IMR-90 (cell line): Measurements from ENCODE around the gene ADAMTS12. TPM values are rescaled to one million over a fixed set of nuclear protein-coding genes. Genes with fewer than 3 reads are reported as not detected.

Experiments used
- ATAC-seq: fragments of 200-7000 bp; cut with Tn5 transposase; 2 replicates; pipeline ENCODE4 v1.9.1; 2020; ENCODE audit warnings: low read depth, mild to moderate bottlenecking, moderate library complexity
- BruUV-seq: library from RNA; stranded (reverse); fragments of 400-500 nt; replicated peaks from 2 replicates; lab custom pipeline; 2021; lab: Mats Ljungman, UMichigan
- CTCF ChIA-PET: fragments of 300-600 bp; formaldehyde crosslinking; extraction: SDS; loops from one replicate; lab custom pipeline; 2021; ENCODE audit warnings: antibody characterized with exemption; lab: Yijun Ruan, JAX
- POLR2A ChIA-PET: fragments of 300-600 bp; sonication (Branson Sonifier 250); formaldehyde crosslinking; loops from one replicate; lab custom pipeline; 2022; ENCODE audit warnings: antibody characterized with exemption; ENCODE audit not compliant: unreplicated experiment; lab: Charles Lee
- DNase-seq: peaks from one replicate; pipeline ENCODE4 v3.0.0; 2013
- H2AFZ ChIP-seq: replicated peaks from 2 replicates; pipeline ENCODE3; 2013; ENCODE audit warnings: low read length, mild to moderate bottlenecking; ENCODE audit not compliant: poor library complexity
- H2AK5ac ChIP-seq: 2 replicates; pipeline ENCODE4 v1.6.1; 2013; ENCODE audit warnings: low read depth, low read length, inconsistent platforms
- H2AK9ac ChIP-seq: replicated peaks from 2 replicates; pipeline ENCODE3; 2013; ENCODE audit warnings: mild to moderate bottlenecking, low read depth, low read length, moderate library complexity; ENCODE audit not compliant: poor library complexity
- H2BK120ac ChIP-seq: 2 replicates; pipeline ENCODE4 v1.6.1; 2013; ENCODE audit warnings: low read depth, low read length, inconsistent platforms
- H2BK15ac ChIP-seq: 3 replicates; pipeline ENCODE4 v1.6.1; 2013; ENCODE audit warnings: low read depth, low read length, inconsistent platforms
- H2BK20ac ChIP-seq: 2 replicates; pipeline ENCODE4 v1.6.1; 2013; ENCODE audit warnings: low read depth, mild to moderate bottlenecking, inconsistent platforms, low read length, moderate library complexity
- H2BK5ac ChIP-seq: 2 replicates; pipeline ENCODE4 v1.6.1; 2013; ENCODE audit warnings: mild to moderate bottlenecking, low read depth, low read length, inconsistent platforms; ENCODE audit not compliant: poor library complexity, severe bottlenecking
- H3K14ac ChIP-seq: replicated peaks from 2 replicates; pipeline ENCODE4 v1.6.1; 2013; ENCODE audit warnings: low read depth, low read length, inconsistent platforms
- H3K18ac ChIP-seq: 2 replicates; pipeline ENCODE4 v1.6.1; 2013; ENCODE audit warnings: low read depth, low read length, control low read depth
- H3K23ac ChIP-seq: 2 replicates; pipeline ENCODE4 v1.6.1; 2013; ENCODE audit warnings: low read depth, low read length, inconsistent platforms
- H3K27ac ChIP-seq: 2 replicates; pipeline ENCODE4 v1.5.1; 2013; ENCODE audit warnings: mild to moderate bottlenecking, control low read depth, low read length; ENCODE audit not compliant: insufficient read depth
- H3K27me3 ChIP-seq: 2 replicates; pipeline ENCODE4 v1.6.1; 2013; ENCODE audit warnings: low read length; ENCODE audit not compliant: control insufficient read depth, insufficient read depth
- H3K36me3 ChIP-seq: 2 replicates; pipeline ENCODE4 v1.6.1; 2013; ENCODE audit warnings: low read length, mixed read lengths; ENCODE audit not compliant: control insufficient read depth, insufficient read depth
- H3K4ac ChIP-seq: 2 replicates; pipeline ENCODE4 v1.6.1; 2013; ENCODE audit warnings: low read depth, low read length, inconsistent platforms
- H3K4me1 ChIP-seq: 2 replicates; pipeline ENCODE4 v1.6.1; 2013; ENCODE audit warnings: low read length, mixed read lengths; ENCODE audit not compliant: control insufficient read depth, insufficient read depth
- H3K4me2 ChIP-seq: 2 replicates; pipeline ENCODE4 v1.6.1; 2013; ENCODE audit warnings: low read depth, mild to moderate bottlenecking, control low read depth, low read length, moderate library complexity
- H3K4me3 ChIP-seq: 2 replicates; pipeline ENCODE4 v1.5.1; 2013; ENCODE audit warnings: low read depth, mild to moderate bottlenecking, control low read depth, low read length, moderate library complexity; ENCODE audit not compliant: insufficient read depth
- H3K56ac ChIP-seq: 2 replicates; pipeline ENCODE4 v1.6.1; 2013; ENCODE audit warnings: low read length, inconsistent platforms; ENCODE audit not compliant: insufficient read depth; ENCODE audit errors: extremely low read depth
- H3K79me1 ChIP-seq, 2 experiments: 2 replicates each; pipeline ENCODE4 v1.6.1; 2013; ENCODE audit warnings: low read length in 2 of 2, inconsistent platforms in 1 of 2, low read depth in 1 of 2
- H3K9ac ChIP-seq: 2 replicates; pipeline ENCODE4 v1.6.1; 2013; ENCODE audit warnings: low read depth, low read length, control low read depth
- H3K9me1 ChIP-seq: 2 replicates; pipeline ENCODE4 v1.6.1; 2013; ENCODE audit warnings: low read length, inconsistent platforms; ENCODE audit not compliant: insufficient read depth
- H3K9me3 ChIP-seq: 2 replicates; pipeline ENCODE4 v1.6.1; 2013; ENCODE audit warnings: low read length; ENCODE audit not compliant: control insufficient read depth, insufficient read depth
- H4K20me1 ChIP-seq: 2 replicates; pipeline ENCODE4 v1.6.1; 2013; ENCODE audit warnings: low read length, inconsistent platforms; ENCODE audit not compliant: insufficient read depth
- H4K5ac ChIP-seq: 2 replicates; pipeline ENCODE4 v1.6.1; 2013; ENCODE audit warnings: mild to moderate bottlenecking, low read depth, low read length, control low read depth
- H4K8ac ChIP-seq, 2 experiments: 2 replicates each; pipeline ENCODE4 v1.6.1; 2013; ENCODE audit warnings: low read depth in 2 of 2, low read length in 2 of 2, control low read depth in 1 of 2, inconsistent platforms in 1 of 2
- H4K91ac ChIP-seq: 2 replicates; pipeline ENCODE4 v1.6.1; 2013; ENCODE audit warnings: low read depth, low read length, inconsistent platforms; ENCODE audit not compliant: insufficient read depth
- CEBPB ChIP-seq: IDR thresholded peaks from 2 replicates; pipeline ENCODE4 v1.6.1; 2012; ENCODE audit warnings: low read depth, low read length, improper control_type of control experiment
- MAZ ChIP-seq: IDR thresholded peaks from 2 replicates; pipeline ENCODE4 v1.6.1; 2012; ENCODE audit warnings: low read depth, mild to moderate bottlenecking, low read length, improper control_type of control experiment, moderate library complexity, borderline replicate concordance
- WGBS, 2 experiments: methylation state at CpG; one replicate each; pipeline versions ENCODE4 v1.1.5 to v1.1.7; 2013; ENCODE audit warnings: missing lambda C conversion rate in 2 of 2; ENCODE audit not compliant: insufficient read length in 1 of 2; ENCODE audit errors: extremely low coverage in 2 of 2; 5-methylcytosine and 5-hydroxymethylcytosine counted together
- dilution Hi-C: fragments of 300-500 bp; cut with HindIII; formaldehyde crosslinking; loops from one replicate; pipeline ENCODE4 v1.14.3; 2018; ENCODE audit warnings: low sequenced_read_pairs; ENCODE audit not compliant: unreplicated experiment
- in situ Hi-C: fragments of 300-500 bp; cut with MboI; formaldehyde crosslinking; loops from 3 replicates; pipeline ENCODE4 v1.14.3; 2019; ENCODE audit warnings: low sequenced_read_pairs, inconsistent platforms, mixed read lengths
- intact Hi-C: fragments of 100-400 bp; cut with micrococcal nuclease; formaldehyde crosslinking; loops from 2 replicates; pipeline ENCODE4 v1.10.0; 2022
- polyA plus RNA-seq, 3 experiments: library from polyadenylated mRNA; depleted of rRNA; stranded (reverse); fragments of >200 nt; gene quantifications; 2 replicates each; pipeline ENCODE4 v1.2.3, GENCODE V29; 2012; ENCODE audit warnings: low replicate concordance in 1 of 3
- total RNA-seq: library from RNA; depleted of rRNA; stranded (reverse); fragments of >200 nt; gene quantifications from 2 replicates; pipeline ENCODE4 v1.2.3, GENCODE V29; 2012

The ADAMTS12 gene
- total and polyA plus RNA-seq, 2 of the 4 experiments (the other 2 are of a cell fraction), result 27.3 to 51.3 TPM

DNA sequence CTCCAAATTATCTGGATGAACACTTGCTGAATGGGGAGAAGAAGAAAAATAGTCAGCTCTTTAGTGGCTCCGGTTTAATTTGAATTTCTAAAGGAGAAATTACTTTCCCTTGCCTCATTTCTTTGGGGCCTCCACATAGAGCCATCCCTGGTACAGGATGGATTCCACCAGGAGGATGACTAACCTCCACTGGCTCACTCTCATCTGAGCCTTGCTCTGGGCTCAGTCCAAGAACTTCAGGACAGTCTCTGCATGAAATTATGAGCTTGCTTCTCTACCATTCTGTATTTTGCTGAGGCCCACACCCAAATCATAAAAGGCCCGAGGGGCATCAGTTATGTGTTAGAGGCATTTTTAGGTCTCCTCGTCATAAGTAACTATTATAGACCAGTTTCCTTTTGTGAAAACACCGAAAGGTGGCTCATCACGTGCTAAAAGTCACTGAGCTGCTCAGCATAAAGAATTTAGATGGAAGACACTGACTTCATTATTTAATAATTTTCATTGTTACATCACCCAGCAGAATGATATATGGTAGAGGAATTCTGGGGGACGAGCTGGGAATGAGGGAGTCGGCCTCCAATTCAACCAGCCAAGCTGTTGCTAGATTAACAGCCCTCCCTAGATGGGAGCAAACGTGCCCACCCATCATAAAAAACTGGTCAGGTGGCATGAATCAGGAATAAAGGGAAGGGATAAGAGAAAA, 228.9 kb downstream of the ADAMTS12 start:
- Histone ChIP-seq H3K9me1 (peaks cover 3% of the 10 kb centered on the region; the same call in 1 of the 2 replicates), H2BK15ac (no peak overlapping the region), H3K27me3 (no peaks in the 10 kb centered on the region), H3K23ac (no peak overlapping the region), H4K91ac (no peak overlapping the region), H3K9ac (no peak overlapping the region), H3K79me1 (no peaks in the 10 kb centered on the region), H2AK9ac (no peak overlapping the region), H3K4me2 (no peak overlapping the region; the same call in 1 of the 2 replicates), H4K8ac (no peak overlapping the region), H2AFZ (no peak overlapping the region), H2AK5ac (no peak overlapping the region), H2BK120ac (no peak overlapping the region), H3K14ac (no peak overlapping the region), H3K18ac (no peak overlapping the region), H3K27ac (no peak overlapping the region), H3K4ac (no peak overlapping the region), H3K36me3 (peaks cover 5% of the 10 kb centered on the region; the same call in 1 of the 2 replicates), H3K4me1 (peaks cover 2% of the 10 kb centered on the region; the same call in 1 of the 2 replicates), H2BK20ac (no peak overlapping the region), H3K56ac (no peak overlapping the region), H3K9me3 (no peaks in the 10 kb centered on the region), H3K4me3 (no peak overlapping the region), H4K5ac (no peak overlapping the region), H2BK5ac (no peak overlapping the region), H4K20me1 (no peaks in the 10 kb centered on the region)
- TF ChIP-seq CEBPB, result peak; percentile 15; the same call in 1 of the 2 replicates
- TF ChIP-seq MAZ, result no peak
- dilution Hi-C loops, result no loop called here
- in situ Hi-C loops, result no loop called here
- ATAC-seq (peak; percentile 80), DNase-seq (peak; percentile 76)
- CTCF ChIA-PET, result no interaction called here
- no CpG with 5 or more reads among the region's 8 CpGs for WGBS, 2 experiments
- no TSS peak for BruUV-seq
- intact Hi-C loops, result no loop called here
- POLR2A ChIA-PET, result interaction anchor here (0.5 kb wide), 1 partner anchor 114 kb away, joined by 3 read pairs; no protein-coding TSS in a partner anchor
